OCI-LY3 (cell line): Measurements from ENCODE around the gene ZNF423.

Source experiments
- H2AFZ ChIP-seq: fragments of 200-600, 300-600 bp; shearing (Covaris generic); 2 replicates; pipeline ENCODE4 v1.6.0; 2014; ENCODE audit warnings: antibody characterized with exemption, low read depth, low read length
- H3K27ac ChIP-seq: fragments of 200-600, 300-600 bp; sonication (generic); 2 replicates; pipeline ENCODE4 v1.5.1; 2014; ENCODE audit warnings: mild to moderate bottlenecking, low read length, moderate library complexity, mixed read lengths
- H3K27me3 ChIP-seq: fragments of 200-600, 300-600 bp; sonication (generic); 2 replicates; pipeline ENCODE4 v1.6.1; 2014; ENCODE audit warnings: low read depth, low read length, mixed read lengths
- H3K36me3 ChIP-seq: fragments of 200-600, 300-600 bp; sonication (generic); replicated peaks from 2 replicates; pipeline ENCODE3; 2014; ENCODE audit warnings: low read depth, low read length, mixed read lengths
- H3K4me1 ChIP-seq: fragments of 300-600, 200-600 bp; sonication (generic); 2 replicates; pipeline ENCODE4 v1.6.1; 2014; ENCODE audit warnings: low read length, mixed read lengths
- H3K4me2 ChIP-seq: fragments of 200-600, 300-600 bp; sonication (generic); 2 replicates; pipeline ENCODE4 v1.6.1; 2014; ENCODE audit warnings: low read length, mixed read lengths
- H3K4me3 ChIP-seq: fragments of 300-600, 200-600 bp; sonication (generic); 2 replicates; pipeline ENCODE4 v1.5.1; 2014; ENCODE audit warnings: antibody characterized with exemption, mild to moderate bottlenecking, low read length, moderate library complexity
- H3K79me2 ChIP-seq: fragments of 300-600, 200-600 bp; shearing (Covaris generic); 2 replicates; pipeline ENCODE4 v1.6.1; 2014; ENCODE audit warnings: mild to moderate bottlenecking, low read length, mixed read lengths
- H3K9ac ChIP-seq: fragments of 300-600, 200-600 bp; shearing (Covaris generic); 2 replicates; pipeline ENCODE4 v1.6.0; 2014; ENCODE audit warnings: mild to moderate bottlenecking, low read length, moderate library complexity
- H3K9me3 ChIP-seq: fragments of 200-600, 300-600 bp; shearing (Covaris generic); 2 replicates; pipeline ENCODE4 v1.6.1; 2014; ENCODE audit warnings: low read length, mixed read lengths; ENCODE audit not compliant: insufficient read depth
- H4K20me1 ChIP-seq: fragments of 200-600, 300-600 bp; sonication (generic); 2 replicates; pipeline ENCODE4 v1.6.1; 2016; ENCODE audit warnings: low read length, mixed read lengths; ENCODE audit not compliant: insufficient read depth
- EZH2phosphoT487 ChIP-seq: fragments of 200-600 bp; shearing (Covaris generic); IDR thresholded peaks from 2 replicates; pipeline ENCODE4 v1.6.1; 2018; ENCODE audit warnings: antibody characterized with exemption, mixed run types, low read depth
- TF ChIP-seq, protein P1 (sequence below): fragments of 200-600, 300-600 bp; sonication (generic); IDR thresholded peaks from 2 replicates; pipeline ENCODE4 v1.5.1; 2014; ENCODE audit warnings: antibody characterized with exemption, low read length, low read depth

The ZNF423 gene

DNA sequence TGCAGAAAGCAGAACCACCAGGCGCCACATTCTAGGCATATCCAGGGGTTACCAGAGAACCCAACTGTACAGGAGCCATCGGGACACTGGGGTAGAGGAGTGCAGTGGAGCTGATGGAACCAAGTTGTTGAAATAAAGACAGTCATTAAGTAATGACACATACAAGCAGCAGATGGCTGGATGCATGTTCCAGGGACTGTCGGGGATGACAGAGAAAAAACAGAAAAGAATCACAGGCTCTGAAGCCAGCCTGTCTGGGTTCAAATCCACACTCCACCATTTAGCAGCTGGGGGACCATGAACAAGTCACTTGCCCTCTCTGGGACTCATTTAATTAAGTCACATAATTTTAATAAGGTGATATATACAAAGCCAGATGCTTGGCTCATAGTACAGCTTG lies 117.1 kb downstream of the ZNF423 start:
- Histone ChIP-seq H3K4me2 (no peak overlapping the region), H2AFZ (no peak overlapping the region), H3K27ac (no peak overlapping the region), H3K36me3 (no peaks in the 10 kb centered on the region), H3K4me3 (no peak overlapping the region), H3K9ac (no peak overlapping the region), H3K4me1 (no peaks in the 10 kb centered on the region), H3K27me3 (peaks cover 3% of the 10 kb centered on the region), H3K79me2 (no peaks in the 10 kb centered on the region), H4K20me1 (no peaks in the 10 kb centered on the region), H3K9me3 (no peaks in the 10 kb centered on the region)
- TF ChIP-seq EZH2phosphoT487 = no peak
- TF ChIP-seq, protein P1, sequence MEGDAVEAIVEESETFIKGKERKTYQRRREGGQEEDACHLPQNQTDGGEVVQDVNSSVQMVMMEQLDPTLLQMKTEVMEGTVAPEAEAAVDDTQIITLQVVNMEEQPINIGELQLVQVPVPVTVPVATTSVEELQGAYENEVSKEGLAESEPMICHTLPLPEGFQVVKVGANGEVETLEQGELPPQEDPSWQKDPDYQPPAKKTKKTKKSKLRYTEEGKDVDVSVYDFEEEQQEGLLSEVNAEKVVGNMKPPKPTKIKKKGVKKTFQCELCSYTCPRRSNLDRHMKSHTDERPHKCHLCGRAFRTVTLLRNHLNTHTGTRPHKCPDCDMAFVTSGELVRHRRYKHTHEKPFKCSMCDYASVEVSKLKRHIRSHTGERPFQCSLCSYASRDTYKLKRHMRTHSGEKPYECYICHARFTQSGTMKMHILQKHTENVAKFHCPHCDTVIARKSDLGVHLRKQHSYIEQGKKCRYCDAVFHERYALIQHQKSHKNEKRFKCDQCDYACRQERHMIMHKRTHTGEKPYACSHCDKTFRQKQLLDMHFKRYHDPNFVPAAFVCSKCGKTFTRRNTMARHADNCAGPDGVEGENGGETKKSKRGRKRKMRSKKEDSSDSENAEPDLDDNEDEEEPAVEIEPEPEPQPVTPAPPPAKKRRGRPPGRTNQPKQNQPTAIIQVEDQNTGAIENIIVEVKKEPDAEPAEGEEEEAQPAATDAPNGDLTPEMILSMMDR = no peak

DNA sequence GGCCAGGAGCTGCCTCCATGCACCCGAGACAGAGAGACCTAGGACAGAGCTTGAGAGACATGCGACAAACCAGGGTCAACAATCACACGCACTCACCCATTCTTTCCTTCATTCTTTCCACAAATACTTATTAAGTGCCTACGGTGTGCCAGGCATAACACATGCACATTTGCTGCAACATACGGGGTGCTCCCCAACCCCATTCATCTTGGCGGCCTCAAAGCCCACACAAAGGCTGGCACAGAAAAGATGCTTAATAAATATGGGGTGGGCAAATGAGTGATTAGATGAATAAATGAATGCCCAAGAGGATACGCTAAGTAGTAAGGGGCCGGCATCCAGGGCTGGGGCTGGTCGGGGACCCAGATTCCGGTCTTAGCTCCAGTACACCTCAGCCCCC lies 117.9 kb downstream of the ZNF423 start:
- H3K9me3 ChIP-seq = no peaks in the 10 kb centered on the region
- no peak overlapping the region for H3K4me3 ChIP-seq

DNA sequence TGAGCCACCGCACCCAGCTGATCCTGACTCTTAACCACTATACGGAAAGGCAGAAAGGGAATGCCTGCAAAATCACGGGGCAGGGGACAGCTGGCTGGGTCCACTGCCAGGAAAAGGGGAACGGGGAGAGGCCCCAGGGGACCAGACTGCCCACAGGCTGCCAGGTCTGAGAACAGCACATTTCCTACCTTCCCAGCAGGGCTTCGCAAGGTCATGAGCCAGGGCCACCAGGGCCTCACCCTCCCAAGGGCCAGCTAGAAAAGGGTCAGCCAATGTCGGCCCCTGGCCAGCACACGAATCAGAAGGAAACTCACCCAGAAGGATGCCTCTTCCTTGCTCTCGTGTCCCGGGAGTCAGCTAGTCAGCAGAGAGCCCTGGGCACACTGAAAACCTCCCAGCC lies 118.4 kb downstream of the ZNF423 start:
- no peaks in the 10 kb centered on the region for H3K9me3 ChIP-seq
- no peaks in the 10 kb centered on the region for H3K79me2 ChIP-seq
- H3K4me2 ChIP-seq = no peak overlapping the region
- H3K4me3 ChIP-seq = no peak overlapping the region
- no peak for TF ChIP-seq EZH2phosphoT487
- TF ChIP-seq, protein P1 = no peak
- H3K27ac ChIP-seq = no peak overlapping the region
- no peak overlapping the region for H3K9ac ChIP-seq
- peaks cover 3% of the 10 kb centered on the region; the same call in 1 of the 2 replicates for H3K27me3 ChIP-seq
- H3K36me3 ChIP-seq = no peaks in the 10 kb centered on the region
- H2AFZ ChIP-seq = no peak overlapping the region
- H4K20me1 ChIP-seq = no peaks in the 10 kb centered on the region
- no peaks in the 10 kb centered on the region for H3K4me1 ChIP-seq

More for the DNA sequence above, 117.9 kb downstream of the ZNF423 start:
- Histone ChIP-seq H2AFZ (no peak overlapping the region), H3K27me3 (peaks cover 3% of the 10 kb centered on the region; the same call in 1 of the 2 replicates), H3K27ac (no peak overlapping the region), H3K36me3 (no peaks in the 10 kb centered on the region), H3K79me2 (no peaks in the 10 kb centered on the region), H3K9ac (no peak overlapping the region), H3K4me2 (no peak overlapping the region), H3K4me1 (no peaks in the 10 kb centered on the region), H4K20me1 (no peaks in the 10 kb centered on the region)
- TF ChIP-seq, protein P1 = no peak
- TF ChIP-seq EZH2phosphoT487 = no peak

DNA sequence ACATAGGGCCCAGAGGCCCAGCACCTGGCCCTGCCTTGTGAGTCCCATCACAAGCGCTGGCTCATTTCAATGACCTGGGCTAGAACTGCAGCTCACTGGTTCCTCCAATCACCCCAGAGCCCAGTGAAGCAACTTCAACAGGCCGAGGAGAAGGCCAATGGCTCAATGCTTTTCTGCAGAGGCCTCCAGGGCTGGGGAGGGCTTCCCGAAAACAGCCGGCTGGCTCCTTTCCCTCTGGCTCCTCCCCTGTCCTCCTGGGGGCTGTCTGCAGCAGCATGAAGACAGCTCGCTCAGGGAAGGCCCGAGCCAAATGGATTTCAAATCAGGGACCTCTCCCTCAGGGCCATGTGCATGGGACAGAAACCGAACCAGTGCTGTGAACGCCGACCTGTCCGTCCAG lies 121.6 kb downstream of the ZNF423 start:
- Histone ChIP-seq H3K4me2 (no peak overlapping the region), H3K9ac (no peak overlapping the region), H3K4me1 (no peaks in the 10 kb centered on the region), H3K79me2 (no peaks in the 10 kb centered on the region), H2AFZ (no peak overlapping the region), H3K4me3 (no peak overlapping the region), H3K9me3 (no peaks in the 10 kb centered on the region), H3K27me3 (no peaks in the 10 kb centered on the region), H4K20me1 (no peaks in the 10 kb centered on the region), H3K36me3 (no peaks in the 10 kb centered on the region), H3K27ac (no peak overlapping the region)
- TF ChIP-seq, protein P1 = no peak
- TF ChIP-seq EZH2phosphoT487 = no peak
